Type B pancreatic cell (in vitro differentiated cells): ENCODE measurements around the gene CLDN6. TPM values are rescaled to one million over a fixed set of nuclear protein-coding genes. Genes with fewer than 3 reads are reported as not detected.

Source experiments
- DNase-seq: peaks from one replicate; pipeline ENCODE4 v3.0.0; 2021; ENCODE audit warnings: mixed read lengths; ENCODE audit not compliant: unreplicated experiment; ENCODE audit errors: extremely low spot score
- H3K27ac Mint-ChIP-seq: 2 replicates; pipeline ENCODE4 v1.8.0; 2021; ENCODE audit warnings: mild to moderate bottlenecking, mixed read lengths
- H3K27me3 Mint-ChIP-seq: 2 replicates; pipeline ENCODE4 v1.8.0; 2021; ENCODE audit warnings: mixed read lengths
- H3K36me3 Mint-ChIP-seq: 2 replicates; pipeline ENCODE4 v1.8.0; 2021; ENCODE audit warnings: mixed read lengths
- H3K4me1 Mint-ChIP-seq: one replicate; pipeline ENCODE4 v1.8.0; 2021; ENCODE audit warnings: mixed read lengths; ENCODE audit not compliant: unreplicated experiment
- H3K4me3 Mint-ChIP-seq: 2 replicates; pipeline ENCODE4 v1.8.0; 2021; ENCODE audit warnings: mild to moderate bottlenecking, mixed read lengths
- H3K9me3 Mint-ChIP-seq: 2 replicates; pipeline ENCODE4 v1.8.0; 2021; ENCODE audit warnings: mixed read lengths
- total RNA-seq: library from RNA; stranded (reverse); gene quantifications from 2 replicates; pipeline ENCODE4 v1.2.1, GENCODE V29; 2021; ENCODE audit warnings: low replicate concordance
- TF ChIP-seq, protein P1 (sequence below): fragments of 200-600 bp; sonication (generic); conservative IDR thresholded peaks from 2 replicates; pipeline ENCODE4 v1.5.0; 2021; ENCODE audit warnings: antibody characterized with exemption, mild to moderate bottlenecking

The CLDN6 gene
- total RNA-seq, 1 donor from 2014 or later = 98.9 TPM

DNA sequence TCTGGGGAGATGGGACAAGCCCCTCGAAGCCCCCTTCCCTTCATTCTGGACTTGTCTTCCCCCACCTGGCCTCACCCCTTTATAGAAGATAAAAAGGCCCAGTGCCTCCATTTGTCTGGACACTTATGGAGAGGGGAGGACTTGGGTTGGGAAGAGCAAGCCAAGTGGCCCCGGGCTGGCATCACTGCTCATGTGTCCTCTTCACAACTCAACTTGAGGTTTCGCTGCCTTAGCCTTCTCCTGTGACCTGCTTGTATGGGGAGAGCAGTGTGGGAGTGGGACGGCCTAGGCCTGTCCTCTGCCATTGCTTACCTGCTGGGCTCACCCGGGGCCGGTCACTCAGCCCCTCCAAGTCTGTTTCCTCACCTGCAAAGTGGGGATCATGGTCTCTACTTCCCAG is 47.4 kb downstream of the CLDN6 start:
- peak overlapping the region; percentile 79 for H3K4me3 Mint-ChIP-seq
- no peaks in the 10 kb centered on the region for H3K9me3 Mint-ChIP-seq
- TF ChIP-seq, protein P1, sequence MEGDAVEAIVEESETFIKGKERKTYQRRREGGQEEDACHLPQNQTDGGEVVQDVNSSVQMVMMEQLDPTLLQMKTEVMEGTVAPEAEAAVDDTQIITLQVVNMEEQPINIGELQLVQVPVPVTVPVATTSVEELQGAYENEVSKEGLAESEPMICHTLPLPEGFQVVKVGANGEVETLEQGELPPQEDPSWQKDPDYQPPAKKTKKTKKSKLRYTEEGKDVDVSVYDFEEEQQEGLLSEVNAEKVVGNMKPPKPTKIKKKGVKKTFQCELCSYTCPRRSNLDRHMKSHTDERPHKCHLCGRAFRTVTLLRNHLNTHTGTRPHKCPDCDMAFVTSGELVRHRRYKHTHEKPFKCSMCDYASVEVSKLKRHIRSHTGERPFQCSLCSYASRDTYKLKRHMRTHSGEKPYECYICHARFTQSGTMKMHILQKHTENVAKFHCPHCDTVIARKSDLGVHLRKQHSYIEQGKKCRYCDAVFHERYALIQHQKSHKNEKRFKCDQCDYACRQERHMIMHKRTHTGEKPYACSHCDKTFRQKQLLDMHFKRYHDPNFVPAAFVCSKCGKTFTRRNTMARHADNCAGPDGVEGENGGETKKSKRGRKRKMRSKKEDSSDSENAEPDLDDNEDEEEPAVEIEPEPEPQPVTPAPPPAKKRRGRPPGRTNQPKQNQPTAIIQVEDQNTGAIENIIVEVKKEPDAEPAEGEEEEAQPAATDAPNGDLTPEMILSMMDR = no peak
- H3K27ac Mint-ChIP-seq = no peak overlapping the region
- DNase-seq = no peak
- H3K36me3 Mint-ChIP-seq = peaks cover 3% of the 10 kb centered on the region
- peaks cover 4% of the 10 kb centered on the region for H3K27me3 Mint-ChIP-seq
- H3K4me1 Mint-ChIP-seq = peaks cover 13% of the 10 kb centered on the region

DNA sequence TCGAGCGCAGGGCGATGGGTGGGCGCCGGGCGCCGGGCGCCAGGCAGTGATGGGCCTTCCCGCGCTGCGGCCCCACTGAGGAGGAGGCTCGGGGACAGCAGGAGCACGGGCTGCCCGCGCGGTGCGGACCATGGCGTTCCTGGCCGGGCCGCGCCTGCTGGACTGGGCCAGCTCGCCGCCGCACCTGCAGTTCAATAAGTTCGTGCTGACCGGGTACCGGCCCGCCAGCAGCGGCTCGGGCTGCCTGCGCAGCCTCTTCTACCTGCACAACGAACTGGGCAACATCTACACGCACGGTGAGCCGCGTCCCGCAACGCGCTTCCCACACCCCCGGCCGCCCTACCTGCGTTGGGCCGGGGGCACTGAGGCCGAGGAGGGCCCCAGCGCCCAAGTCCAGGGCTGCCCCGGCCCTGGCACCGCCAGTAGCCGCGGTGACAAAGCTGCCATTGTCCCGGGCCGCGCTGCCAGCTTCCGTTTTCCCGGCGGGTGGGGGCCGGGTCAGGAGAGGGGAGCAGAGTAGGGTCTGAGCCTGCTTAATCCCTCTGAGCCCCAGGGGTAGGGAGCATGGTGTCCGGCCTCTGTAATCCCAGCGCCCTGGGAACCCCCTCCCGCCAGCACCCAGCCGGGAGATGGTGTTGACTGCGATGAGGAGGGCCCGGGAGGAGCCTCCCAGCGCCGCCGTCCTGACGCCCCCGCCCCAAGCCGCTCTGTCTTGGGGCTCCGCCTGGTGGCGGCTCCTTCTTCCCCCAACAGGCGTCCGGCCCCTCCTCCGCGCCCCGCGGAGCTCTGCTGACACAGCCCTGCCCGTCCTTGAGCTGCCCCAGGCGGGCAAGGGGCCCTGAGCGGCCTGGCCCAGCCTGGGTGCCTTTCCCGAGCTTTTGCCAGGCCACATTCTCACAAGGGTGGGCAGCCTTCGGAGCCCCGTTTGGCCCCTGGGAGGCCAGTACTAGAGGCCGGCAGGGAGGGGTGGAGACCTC is 48.1 kb downstream of the CLDN6 start:
- H3K36me3 Mint-ChIP-seq = peaks cover 3% of the 10 kb centered on the region
- no peaks in the 10 kb centered on the region for H3K9me3 Mint-ChIP-seq
- TF ChIP-seq, protein P1 = peak; percentile 67
- no peak overlapping the region for H3K27ac Mint-ChIP-seq
- DNase-seq = no peak
- peaks cover 4% of the 10 kb centered on the region for H3K27me3 Mint-ChIP-seq
- peaks cover 13% of the 10 kb centered on the region for H3K4me1 Mint-ChIP-seq
- peak overlapping the region; percentile 79 for H3K4me3 Mint-ChIP-seq

DNA sequence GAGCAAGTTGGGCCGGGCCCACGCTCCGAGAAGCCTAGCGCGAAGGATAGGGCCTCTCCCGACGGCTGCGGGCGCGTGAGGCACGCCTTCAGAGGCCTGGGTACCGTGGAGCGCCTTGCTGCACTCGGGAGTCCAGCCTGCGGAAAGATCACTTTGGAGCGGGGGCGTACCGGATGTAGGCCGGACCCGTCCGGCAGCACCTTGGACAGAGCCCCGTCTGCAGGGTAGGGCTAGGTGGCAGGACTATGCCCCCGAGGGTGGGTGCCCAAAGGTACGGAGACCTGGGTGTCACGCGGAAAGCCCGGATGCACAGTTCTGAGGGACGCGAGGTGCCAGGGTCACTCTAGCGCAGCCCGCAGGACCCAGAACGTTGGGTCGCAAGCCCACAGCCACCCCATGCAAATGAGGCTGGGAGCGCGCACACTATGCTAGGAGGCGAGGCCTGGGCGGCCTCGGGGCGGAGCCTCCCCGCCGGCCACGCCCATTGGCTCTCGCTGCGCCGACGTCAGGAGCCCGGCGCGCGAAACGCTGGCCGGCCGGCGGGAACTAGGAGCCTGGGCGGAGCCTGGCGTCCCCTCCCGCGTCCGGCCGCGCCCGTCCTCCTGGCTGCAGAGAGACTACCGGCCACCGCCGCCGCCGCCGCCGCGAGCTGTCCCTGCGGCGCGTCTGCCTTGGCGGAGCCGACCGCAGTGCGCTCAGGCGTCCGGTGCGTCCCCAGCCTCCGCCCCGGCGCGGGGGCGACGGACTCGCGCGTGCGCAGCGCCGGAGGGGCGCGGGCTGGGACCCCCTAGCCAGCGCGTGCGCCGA is 49.0 kb downstream of the CLDN6 start, which contains the start of gene PAQR4:
Gene PAQR4 (plus strand): TSS at position 611 of the 807 bp plus-strand sequence. CDS start 327 bp downstream, outside the sequence.
- H3K4me1 Mint-ChIP-seq = peaks cover 13% of the 10 kb centered on the region
- peak within 1 kb of the TSS; percentile 83 for H3K4me3 Mint-ChIP-seq
- H3K27me3 Mint-ChIP-seq = peaks cover 7% of the 10 kb centered on the region
- peak; percentile 92 for DNase-seq
- peak within 1 kb of the TSS; percentile 53 for H3K27ac Mint-ChIP-seq
- H3K36me3 Mint-ChIP-seq = peaks cover 3% of the 10 kb centered on the region
- TF ChIP-seq, protein P1 = no peak
- H3K9me3 Mint-ChIP-seq = no peaks in the 10 kb centered on the region

DNA sequence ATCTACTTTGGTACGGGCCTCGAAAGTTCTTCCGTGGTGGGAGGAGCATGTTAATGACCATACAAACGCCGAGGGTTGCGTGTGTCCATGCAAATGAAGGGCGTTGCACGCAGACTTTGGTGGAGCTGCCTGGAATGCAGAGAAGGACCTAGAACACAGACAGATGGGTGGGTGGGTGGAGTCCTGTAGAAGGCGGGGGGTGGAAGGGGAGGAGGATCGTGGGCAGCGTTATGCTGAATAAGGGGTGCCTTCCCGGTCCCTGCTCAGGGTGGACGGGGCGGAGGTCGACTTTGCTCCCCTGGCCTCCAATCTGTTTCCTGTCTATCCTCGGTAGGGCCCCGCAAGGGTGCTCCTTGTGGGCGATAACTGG is 49.6 kb downstream of the CLDN6 start:
- Mint-ChIP-seq H3K27me3 (peaks cover 10% of the 10 kb centered on the region), H3K36me3 (peaks cover 3% of the 10 kb centered on the region), H3K27ac (peak overlapping the region; percentile 53), H3K9me3 (no peaks in the 10 kb centered on the region), H3K4me3 (peak overlapping the region; percentile 83), H3K4me1 (peaks cover 13% of the 10 kb centered on the region)
- TF ChIP-seq, protein P1 = no peak
- DNase-seq = no peak

DNA sequence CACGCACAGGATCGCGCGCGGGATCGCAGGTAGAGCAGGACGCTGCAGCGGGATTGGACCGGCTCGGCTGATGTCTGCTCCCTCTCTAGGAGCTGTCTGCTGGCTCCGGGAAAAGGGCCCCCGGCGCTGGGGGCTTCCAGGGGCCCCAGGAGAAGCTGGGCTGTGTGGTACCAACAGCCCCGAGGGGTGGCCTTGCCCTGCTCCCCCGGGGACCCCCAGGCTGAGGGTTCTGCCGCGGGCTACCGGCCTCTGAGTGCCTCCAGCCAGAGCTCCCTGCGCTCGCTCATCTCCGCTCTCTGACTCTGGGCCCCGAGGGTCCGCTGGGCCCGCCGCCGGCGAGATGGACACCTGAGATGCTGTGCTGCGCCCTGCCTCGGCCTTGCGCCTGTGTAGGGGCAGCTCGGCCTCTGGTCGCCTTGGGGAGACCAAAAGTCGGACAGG is 50.2 kb downstream of the CLDN6 start:
- Mint-ChIP-seq H3K27ac (no peak overlapping the region), H3K4me3 (peak overlapping the region; percentile 83), H3K36me3 (peaks cover 3% of the 10 kb centered on the region), H3K9me3 (no peaks in the 10 kb centered on the region), H3K27me3 (peaks cover 10% of the 10 kb centered on the region), H3K4me1 (peaks cover 13% of the 10 kb centered on the region)
- TF ChIP-seq, protein P1 = no peak
- DNase-seq = no peak
